Keratinocyte (primary cell): ENCODE results near the gene KIN.

Experiments used
- CTCF ChIP-seq, 3 experiments: IDR thresholded peaks in 1 of 3; conservative IDR thresholded peaks in 1 of 3; optimal IDR thresholded peaks in 1 of 3; 2 replicates in 2 of 3; 3 replicates in 1 of 3; pipeline versions ENCODE3 to v1.5.1; 2011; ENCODE audit warnings: low read length in 3 of 3, mild to moderate bottlenecking in 3 of 3, moderate library complexity in 2 of 3, control low read depth in 1 of 3, inconsistent platforms in 1 of 3; ENCODE audit not compliant: insufficient read depth in 2 of 3; ENCODE audit errors: extremely low read depth in 1 of 3
- EZH2 ChIP-seq: IDR thresholded peaks from one replicate; pipeline ENCODE4 v1.6.1; 2012; ENCODE audit warnings: inconsistent platforms, mild to moderate bottlenecking, low read length, moderate library complexity

- no peak for TF ChIP-seq CTCF (optimal IDR thresholded peaks at IDR 0.05 in 1 of 3, IDR thresholded peaks at IDR 0.05 in 1 of 3, conservative IDR thresholded peaks at IDR 0.05 in 1 of 3; ENCODE audit: extremely low read depth in 1 of 3, insufficient read depth in 2 of 3, low read length in 3 of 3)
- no peak for TF ChIP-seq EZH2
Measured at GRCh38 chr10:7710446-7710845, 77.3 kb downstream of the KIN start.
